GM19452 (cell line): ENCODE measurements around the gene HOXD12.

ENCODE experiments used
- ATAC-seq: cut with Tn5 transposase; IDR thresholded peaks from one replicate; pipeline ENCODE4 v1.9.1; 2021; ENCODE audit not compliant: unreplicated experiment

Gene HOXD12

DNA sequence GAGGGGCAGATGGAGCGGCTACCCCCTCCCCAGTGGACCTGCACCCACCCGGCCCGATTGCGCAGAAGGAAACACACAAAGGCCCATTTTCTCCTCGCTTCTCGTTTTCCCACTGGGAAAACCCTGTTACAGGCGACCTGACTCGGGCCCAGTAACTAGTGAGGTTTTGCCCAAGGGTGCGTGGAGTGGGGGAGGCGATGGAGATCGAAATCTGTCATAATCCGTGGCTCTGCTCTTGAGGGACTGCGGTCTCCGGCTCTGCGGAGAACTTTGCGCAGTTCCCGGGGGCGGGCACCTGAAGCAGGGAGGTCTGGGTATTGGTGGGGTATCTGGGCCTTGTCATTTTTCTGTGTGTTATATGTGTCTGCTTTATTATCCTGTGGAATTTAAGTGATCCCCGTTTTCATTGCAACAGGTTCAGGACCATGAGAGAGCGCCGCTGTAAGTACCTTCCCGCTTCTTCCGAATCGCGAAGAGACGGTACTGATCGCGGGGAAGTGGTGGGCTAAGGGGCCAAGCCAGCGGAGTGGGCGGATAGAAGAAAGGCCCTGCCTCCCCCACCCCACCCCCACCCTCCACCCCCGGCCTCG is 47.7 kb downstream of the HOXD12 start:
- no peak for ATAC-seq

DNA sequence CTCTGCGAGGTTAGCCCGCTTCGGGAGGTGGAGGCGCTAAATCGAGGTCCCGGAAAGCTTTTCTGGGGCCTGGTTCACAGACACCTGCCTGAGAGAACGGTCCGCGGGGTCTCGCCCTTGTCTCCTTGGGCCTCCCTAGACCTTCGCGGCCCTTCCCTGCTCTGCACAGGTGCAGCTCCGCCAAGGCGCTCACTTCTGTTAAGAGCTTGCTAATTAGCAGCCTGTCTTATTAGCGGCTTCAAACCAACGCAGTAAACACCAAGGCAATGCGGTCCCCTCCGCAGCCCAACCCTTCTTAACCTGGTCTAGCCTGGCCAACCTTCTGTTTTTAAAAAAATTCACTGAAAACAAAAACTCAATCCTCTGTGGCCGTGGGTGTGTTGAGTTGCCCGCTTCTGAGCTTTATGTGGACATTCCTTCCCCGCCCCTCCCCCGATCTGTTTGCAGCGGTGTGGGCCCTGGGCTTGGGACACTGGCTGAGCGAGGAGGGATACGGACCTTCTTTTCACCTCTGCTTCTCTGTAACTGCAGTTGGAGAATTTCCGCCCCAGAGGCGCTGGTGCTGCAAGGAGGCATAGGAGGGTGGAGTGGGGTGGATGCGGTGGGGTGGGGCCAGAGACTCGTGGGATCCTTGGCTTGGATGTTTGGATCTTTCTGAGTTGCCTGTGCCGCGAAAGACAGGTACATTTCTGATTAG is 48.4 kb downstream of the HOXD12 start:
- ATAC-seq: no peak

DNA sequence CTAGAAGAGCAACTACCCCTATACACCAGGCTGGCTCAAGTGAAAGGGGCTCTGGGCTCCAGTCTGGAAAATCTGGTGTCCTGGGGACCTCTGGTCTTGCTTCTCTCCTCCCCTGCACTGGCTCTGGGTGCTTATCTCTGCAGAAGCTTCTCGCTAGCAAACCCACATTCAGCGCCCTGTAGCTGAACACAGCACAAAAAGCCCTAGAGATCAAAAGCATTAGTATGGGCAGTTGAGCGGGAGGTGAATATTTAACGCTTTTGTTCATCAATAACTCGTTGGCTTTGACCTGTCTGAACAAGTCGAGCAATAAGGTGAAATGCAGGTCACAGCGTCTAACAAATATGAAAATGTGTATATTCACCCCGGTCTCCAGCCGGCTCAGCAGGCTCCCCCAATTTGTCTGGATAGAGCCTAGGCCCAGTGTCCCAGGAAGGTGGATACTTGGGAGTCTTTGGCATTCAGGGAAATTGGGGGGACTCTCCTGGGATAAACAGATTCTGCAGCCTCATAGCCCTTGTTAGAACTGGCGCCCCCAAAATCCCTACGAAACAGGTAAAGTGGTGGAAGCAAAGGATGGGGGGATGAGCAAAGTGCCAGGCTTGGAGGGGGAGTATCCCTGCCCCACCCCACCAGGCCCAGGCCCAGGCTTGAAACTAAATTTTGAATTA is 49.3 kb downstream of the HOXD12 start:
- no peak for ATAC-seq

DNA sequence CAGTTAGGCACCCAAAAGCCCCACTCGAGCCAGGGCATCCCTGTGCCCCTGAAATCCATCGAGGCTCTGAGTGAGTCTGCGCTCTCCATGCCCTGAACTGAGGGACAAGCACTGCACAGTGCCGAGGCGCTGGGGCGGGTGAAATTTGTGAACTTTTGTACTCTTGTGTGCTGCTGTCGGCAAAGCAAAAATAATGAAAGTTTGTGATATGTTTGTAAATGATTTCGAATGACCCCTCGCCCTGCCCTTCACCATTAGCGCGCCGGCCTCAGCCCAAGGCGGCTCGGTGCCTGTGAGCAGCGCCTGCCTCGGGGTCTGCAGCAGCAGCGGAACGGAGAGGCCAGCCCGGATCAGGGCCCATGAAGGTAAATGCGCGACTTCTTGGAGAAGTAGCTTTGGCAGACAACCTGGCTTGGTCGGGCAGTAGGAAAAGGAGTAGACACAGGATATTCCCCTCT is 49.9 kb downstream of the HOXD12 start:
- no peak for ATAC-seq

DNA sequence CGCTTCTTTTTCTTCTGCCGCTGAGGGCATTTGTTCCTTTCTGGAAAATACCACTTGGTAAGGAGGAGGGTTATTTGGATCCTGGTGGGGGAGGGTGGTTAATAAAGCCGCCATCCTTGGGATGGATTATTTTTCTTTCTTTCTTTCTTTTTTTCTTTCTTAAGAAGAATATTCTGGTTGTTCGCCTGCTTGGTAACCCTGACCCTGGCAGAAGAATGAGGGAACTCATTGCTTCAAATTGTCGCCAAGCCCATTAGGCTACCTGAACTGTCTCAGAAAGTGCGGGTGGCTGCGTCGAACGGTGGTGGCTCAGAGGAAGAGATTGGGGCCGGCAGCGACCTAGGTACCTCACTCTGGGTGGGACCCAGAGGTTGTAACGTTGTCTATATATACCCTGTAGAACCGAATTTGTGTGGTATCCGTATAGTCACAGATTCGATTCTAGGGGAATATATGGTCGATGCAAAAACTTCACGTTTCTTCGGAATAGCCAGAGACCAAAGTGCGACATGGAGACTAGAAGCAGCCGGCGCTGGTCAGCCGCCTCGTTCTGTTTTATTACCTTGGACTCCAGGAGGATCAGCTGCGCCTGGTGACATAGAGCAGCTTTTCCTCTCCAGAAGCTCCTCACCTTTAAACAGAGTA is 50.5 kb downstream of the HOXD12 start:
- no peak for ATAC-seq

DNA sequence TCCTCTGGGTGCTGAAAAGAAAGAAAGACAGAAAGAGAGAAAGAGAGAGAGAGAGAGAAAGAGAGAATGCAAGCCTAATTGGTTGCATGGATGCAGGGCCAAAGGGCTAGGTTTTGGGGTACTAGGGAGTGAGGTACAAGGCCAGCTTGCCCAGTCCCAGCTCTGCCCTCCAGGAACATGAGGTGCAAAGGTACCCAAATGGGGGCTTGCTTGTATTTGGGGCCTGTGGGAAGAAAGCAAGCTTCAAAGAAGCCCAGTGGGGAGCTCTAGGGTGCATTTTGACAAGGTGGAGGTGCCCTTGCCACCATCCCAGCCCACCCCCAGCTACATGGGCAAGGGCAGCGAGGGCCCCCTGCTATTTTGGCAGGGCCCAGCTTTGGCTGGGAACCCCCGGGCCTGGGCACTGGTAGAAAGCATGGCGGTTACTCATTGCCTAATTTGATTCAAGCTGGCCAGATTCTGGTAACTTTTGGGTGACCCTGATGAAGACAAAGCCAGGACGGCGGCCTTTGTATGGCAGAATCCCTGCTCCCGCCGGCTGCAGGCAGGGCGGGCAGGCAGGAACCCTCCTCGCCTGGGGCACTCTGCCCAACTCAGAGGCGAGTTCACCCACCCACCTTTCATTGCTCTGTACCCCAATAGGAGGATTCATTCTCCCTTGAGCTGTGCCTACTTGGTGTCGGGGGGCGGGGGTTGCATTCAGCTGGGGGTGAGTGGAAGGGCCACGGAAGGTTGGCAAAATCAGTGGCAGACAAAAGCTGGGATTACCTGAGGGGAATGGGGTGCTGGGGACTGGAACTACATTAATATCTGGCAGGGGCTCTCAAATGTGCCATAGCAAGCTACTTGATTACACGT is 51.2 kb downstream of the HOXD12 start:
- ATAC-seq: no peak

DNA sequence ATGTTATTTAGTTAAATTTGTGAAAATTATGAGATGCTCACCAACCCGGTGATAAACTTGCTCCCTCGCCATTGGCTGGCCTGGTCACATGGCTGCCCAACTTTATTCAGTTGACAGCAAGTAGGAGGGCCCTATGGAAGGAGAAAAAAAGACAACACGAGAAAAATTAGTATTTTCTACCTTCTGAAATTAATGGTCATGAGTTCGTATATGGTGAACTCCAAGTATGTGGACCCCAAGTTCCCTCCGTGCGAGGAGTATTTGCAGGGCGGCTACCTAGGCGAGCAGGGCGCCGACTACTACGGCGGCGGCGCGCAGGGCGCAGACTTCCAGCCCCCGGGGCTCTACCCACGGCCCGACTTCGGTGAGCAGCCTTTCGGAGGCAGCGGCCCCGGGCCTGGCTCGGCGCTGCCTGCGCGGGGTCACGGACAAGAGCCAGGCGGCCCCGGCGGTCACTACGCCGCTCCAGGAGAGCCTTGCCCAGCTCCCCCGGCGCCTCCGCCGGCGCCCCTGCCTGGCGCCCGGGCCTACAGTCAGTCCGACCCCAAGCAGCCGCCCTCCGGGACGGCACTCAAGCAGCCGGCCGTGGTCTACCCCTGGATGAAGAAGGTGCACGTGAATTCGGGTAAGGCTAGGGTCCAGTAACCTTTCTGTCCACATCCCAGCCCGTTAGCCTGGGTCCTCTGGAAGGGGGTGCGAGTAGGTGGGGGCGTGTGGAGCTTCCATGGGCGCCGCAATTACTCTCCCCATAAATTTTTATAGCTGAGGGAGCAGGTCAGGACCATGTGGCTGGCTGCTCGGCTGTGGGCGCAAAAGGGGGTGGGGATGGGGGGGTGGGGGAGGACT is 52.1 kb downstream of the HOXD12 start, which contains the start of gene HOXD4:
TSS of gene HOXD4 (plus strand) at position 109 of the 846 bp plus-strand sequence. CDS start at position 193, 84 bp downstream.
- ATAC-seq: no peak
